Measurements from ENCODE around the gene MUC6.

The MUC6 gene

DNA sequence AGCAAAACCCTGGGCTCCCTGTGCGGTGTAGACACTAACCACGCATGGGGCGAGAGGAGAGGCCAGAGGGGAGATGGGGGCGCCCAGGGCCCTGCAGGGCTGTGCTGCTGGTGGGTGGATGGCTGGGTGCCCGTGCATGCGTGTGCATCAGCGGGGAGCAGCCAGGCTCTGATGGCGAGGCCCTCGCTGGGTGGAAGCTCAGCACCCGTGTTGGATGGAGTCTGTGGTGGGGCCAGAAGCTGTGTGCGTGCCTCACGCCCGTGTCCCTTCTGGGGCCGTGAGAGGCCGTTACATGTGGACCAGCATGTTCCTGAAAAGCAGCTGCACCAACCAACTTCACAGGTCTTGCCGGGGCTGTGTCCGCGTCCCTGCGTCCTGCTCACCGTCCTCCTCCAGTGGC lies 33.4 kb downstream of the MUC6 start:
- no peak for DNase-seq

DNA sequence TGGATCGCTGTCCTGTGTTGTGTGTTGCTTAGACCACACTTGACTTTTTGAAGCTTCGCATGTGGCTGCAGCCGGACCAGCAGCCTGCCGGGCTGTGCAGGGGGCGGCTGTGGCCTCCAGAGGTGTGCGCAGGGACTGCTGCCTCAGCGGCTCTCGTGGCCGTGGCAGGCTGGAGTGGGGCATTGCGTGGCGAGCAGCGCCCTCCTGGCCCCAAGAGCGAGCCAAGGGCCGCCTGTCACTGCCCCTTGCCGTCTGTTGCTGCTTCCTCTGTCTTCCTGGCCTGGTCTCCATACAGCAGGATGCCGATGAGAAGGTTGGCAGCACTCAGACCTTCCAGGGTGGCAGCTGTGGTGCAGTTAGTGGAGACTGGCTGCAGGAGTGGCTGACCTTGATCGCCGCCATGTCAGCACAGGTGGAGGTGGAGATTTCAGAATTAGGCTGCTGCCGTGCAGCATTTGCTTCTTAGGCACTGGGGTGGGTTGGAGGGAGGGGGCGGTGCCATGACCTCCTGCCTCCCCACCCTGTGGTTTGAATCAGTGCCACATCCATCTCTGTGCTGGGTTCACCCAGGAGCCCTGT lies 34.0 kb downstream of the MUC6 start:
- no peak for DNase-seq

DNA sequence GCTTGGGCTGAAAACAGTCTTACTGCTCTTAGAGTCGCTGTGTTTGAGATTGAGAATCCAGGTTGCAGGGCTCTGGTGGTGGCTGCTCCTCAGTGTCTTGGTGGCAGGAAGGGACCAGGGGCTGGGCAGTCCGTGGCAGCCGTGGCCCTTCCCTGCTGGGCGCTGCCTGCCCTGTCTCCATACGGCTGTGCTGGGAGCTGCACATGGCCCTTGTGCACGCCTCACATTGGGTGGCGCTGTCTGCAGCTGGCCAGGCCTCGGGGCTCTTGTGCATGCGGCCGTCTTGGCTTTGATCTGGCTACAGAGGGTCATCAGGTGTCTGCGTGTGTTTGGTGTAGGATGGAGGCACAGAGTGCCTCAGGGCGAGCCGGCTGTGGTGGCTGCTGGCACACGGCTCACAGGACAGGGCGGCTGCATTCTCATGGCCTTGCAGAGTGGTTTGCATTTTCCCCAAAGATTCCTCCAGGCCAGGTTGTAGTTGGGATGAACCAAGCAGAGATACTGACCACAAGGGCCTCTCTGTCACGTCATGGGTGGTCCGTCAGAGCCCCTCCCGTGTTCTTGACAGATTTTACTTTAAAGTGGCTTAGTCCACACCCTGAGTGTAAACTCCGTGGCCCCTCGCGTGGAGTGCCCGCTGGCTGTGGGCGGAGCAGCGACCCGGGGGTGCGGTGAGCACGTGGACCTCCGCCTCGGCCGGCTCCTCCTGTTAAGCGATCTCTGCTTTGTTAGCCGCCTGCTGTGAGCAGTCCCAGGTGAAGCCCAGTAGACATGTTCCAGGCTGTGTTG lies 34.7 kb downstream of the MUC6 start:
- DNase-seq: no peak

GRCh38 chr11:1000357-1001278 lies 35.9 kb downstream of the MUC6 start:
- no peak for DNase-seq

GRCh38 chr11:999009-999408 lies 37.5 kb downstream of the MUC6 start:
- no peak for DNase-seq

GRCh38 chr11:997907-998306 lies 38.6 kb downstream of the MUC6 start:
- no peak for DNase-seq

- no peak for DNase-seq
Observed at GRCh38 chr11:996681-997080, 39.8 kb downstream of the MUC6 start.

DNA sequence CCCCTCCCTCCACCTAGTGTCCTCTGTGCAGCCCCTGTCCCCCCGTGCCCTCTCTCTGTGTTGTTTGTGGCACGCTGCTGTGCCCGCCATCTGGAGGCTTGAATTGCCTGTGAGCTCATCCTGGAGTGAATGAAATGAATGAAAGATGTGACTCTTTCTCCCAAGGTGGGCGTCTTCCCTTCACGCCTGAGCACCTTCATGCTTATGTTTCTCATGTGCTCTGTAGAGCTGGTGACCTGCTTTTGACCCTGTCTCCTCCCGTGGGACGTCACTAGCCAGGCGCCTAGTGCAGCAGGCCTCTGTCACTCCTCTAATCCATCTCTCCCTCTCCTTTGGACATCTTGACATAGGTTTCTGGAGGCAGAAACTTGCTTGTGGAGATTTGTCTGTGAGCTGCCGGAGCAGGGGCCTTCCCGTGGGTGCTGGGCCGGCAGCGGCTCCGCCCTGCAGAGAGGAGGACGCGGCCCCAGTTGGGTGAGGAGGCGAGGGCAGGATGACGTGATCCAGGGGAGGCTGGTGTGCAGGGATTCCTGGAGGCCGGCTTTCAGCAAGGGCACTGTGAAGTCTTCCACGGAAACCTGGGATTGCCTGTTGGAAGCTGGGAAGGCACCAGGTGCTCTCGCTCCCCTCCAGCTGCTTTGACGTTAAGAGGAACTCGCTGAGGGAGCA lies 40.6 kb downstream of the MUC6 start:
- DNase-seq: no peak

GRCh38 chr11:995044-995751 lies 41.3 kb downstream of the MUC6 start:
- no peak for DNase-seq

DNA sequence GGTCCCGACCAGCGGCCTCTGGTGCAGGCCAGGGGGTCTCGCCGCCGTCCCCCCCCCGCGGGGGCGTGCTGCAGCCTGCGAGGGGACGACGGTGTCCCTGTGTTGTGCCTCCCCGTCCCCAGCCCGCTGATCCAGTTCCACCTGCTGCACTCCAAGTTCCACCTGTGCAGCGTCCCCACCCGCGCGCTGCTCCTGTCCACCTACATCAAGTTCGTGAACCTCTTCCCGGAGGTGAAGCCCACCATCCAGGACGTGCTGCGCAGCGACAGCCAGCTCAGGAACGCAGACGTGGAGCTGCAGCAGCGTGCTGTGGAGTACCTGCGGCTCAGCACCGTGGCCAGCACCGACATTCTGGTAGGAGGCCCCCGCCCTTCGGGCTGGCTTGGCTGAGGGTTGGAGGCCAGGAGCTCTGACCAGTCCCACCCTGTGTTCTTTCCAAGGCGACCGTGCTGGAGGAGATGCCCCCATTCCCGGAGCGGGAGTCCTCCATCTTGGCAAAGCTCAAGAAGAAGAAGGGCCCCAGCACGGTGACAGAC lies 42.8 kb downstream of the MUC6 start:
- no peak for DNase-seq

DNA sequence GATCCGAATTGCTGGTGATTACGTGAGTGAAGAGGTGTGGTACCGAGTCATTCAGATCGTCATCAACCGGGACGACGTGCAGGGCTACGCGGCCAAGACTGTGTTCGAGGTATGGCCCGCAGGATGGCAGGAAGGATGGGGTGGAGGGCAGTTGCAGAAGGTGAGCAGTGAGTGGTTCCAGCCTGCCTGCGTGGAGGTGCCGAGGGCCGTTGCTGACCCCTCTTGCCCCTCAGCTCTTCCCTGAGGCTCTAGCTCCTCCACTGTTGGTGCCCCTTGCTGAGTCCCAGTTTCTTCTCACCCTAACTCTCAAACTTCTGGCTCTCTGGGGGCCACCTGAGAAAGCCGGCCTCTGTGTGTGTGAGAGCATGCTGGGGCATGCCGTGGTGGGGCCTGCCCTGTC lies 43.9 kb downstream of the MUC6 start:
- DNase-seq: no peak

- DNase-seq: no peak
Observed at GRCh38 chr11:991711-992307, 44.7 kb downstream of the MUC6 start.

- no peak for DNase-seq
Observed at GRCh38 chr11:991034-991433, 45.5 kb downstream of the MUC6 start.

DNA sequence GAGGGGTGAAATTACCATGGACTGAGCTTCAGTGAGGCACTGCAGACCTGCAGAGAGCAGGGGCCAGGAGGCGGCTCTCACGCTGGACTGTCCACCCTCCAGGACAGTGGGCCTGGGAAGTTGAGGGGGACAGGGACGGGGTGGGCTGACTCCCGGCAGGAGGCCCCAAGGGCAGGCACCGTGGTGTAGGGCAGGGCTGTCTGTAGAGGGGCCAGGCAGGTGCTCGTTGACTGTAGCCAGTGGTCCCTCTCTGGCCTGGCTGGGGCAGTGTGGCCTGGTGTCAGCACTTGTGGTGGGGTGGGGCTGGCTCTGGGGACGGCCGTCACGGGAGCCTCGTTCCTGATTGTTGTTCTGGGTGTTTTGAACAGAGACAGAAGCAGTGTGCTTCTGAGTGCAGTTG lies 46.4 kb downstream of the MUC6 start:
- no peak for DNase-seq

DNA sequence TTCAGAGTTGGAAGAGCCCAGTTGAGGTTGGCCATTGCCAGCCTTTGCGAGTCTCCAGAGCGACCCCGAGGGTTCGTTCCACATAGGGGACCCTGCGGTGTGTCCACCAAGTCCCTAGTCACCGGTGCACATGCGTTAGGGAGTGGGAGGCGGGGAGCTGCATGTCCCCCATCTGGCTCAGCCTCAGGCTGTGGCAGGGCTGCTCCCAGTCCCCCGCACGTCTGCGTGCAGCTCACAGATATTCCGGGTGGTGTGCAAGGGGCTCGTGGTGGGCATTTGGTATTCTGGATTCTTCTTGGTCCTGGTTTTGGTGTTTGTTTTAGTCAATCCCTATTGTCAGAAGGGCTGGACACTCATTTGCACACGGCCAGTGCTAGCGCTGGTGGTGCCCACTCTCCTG lies 48.8 kb downstream of the MUC6 start:
- no peak for DNase-seq

DNA sequence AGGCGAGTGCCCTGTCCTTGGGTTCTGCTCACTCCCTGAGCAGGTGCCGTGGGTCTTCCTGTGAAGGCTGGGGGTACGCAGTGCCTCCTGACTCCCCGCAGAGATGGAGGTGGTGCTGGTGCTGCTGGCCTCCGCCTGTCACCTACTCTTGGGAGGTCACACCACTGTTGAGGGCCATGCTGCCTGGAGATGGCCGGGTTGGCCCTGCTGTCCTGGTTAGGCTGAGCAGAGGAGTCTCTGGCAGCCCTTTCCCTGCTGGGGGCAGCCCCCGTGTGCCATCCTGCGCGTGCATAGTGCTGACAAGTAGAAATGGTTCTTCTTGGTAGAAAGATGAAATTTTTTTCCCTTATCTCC lies 49.6 kb downstream of the MUC6 start:
- DNase-seq: no peak

DNA sequence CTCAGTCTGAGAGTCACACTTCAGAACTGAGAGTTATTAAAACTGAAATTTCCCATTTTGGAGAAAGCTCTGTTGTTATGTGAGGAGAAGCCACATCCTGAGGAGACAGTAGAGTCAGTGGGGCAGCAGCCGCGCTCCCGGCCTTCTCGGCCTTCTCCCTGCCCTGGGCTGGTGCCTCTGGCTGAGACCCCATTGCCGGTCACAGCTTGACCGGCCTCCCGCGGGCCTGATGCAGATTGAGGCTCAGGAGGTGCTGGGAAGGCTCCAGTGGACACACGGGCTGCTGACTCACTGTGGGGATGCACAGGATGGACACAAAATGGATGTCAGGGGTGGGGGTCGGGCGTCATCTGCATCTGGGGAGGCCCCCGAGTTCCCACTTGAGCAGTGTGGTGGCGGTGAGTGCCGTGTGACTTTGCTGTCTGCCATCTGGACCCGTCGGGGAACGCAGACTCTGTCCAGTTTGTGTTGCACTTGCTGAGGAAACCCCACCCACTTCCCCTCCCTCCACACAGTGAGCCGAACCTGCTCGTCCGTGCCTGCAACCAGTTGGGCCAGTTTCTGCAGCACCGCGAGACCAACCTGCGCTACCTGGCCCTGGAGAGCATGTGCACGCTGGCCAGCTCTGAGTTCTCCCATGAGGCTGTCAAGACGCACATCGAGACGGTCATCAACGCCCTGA lies 50.1 kb downstream of the MUC6 start:
- no peak for DNase-seq

DNA sequence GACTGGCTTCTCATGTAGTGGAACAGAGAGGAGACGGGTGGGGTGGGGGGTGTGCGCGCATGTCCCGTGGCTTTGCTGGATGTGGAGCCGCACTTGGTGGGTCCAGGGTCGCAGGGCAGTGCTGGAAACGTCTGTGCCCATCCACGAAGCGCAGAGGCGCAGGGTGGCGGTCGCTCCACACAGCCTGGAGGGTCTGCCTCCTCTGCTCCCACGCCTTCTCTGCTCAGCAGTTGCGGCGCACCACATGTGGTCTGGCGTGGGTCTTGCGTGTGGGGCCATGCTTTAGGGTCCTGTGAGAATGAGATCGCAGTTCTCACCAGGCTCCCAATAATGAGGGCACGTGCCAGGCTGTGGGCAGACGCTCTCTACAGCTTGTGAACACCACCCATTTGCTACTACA lies 50.7 kb downstream of the MUC6 start:
- no peak for DNase-seq

DNA sequence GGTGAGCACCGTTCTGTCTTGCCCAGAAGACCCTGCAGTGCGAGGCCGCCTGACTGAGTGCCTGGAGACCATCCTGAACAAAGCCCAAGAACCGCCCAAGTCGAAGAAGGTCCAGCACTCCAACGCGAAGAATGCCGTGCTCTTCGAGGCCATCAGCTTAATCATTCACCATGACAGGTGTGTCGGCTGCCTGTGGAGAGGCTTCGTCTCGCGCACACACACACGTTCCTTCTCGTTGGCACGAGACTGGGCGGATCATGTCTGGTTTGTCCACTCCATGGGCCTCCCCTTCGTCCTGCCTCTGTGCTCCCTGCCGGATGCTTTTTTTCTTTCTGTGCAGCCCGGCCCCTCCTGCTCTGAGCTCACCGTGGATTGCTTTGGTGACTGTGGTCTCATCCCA lies 51.1 kb downstream of the MUC6 start:
- DNase-seq: no peak

DNA sequence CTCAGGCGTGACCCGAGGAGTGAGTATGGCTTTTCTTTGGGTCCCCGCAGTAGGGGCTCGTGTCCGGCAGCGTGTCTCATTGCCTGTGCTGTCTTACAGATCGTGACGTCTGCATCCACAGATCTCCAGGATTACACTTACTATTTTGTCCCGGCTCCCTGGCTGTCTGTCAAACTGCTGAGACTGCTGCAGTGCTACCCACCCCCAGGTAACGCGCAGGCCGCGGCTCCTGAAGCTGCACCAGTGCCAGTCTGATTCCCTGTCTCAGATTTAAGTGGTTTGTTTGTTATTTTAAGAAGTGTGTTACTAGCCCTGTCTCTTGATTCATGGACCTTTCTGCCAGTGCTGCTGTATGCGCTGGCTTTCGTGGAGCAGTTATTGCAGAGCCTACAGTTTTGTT lies 52.0 kb downstream of the MUC6 start:
- DNase-seq: no peak

GRCh38 chr11:981764-982163 lies 54.8 kb downstream of the MUC6 start:
- DNase-seq: no peak

Measured in NCI-H774 (cell line).